Measurements from ENCODE around the gene MTF1.
"Not testable (repeated sequence)": the region's sequence is repeated elsewhere in the genome, so short reads cannot be mapped to it uniquely, and the experiment has no call there.

MTF1 gene

GRCh38 chr1:37859507-37860345 is at the start of gene MTF1:
Gene MTF1, minus strand, starts transcription at chr1:37859592. Its CDS starts 1,934 bp downstream, at chr1:37857658.
- H3K4me3 ChIP-seq (ENCODE audit: low read length) = peak within 1 kb of the TSS; percentile 86
- peak; percentile 88 for TF ChIP-seq CTCF (conservative IDR thresholded peaks at IDR 0.05; ENCODE audit: low read depth, low read length)
- peak; percentile 89 for DNase-seq (ENCODE audit: low read depth)

GRCh38 chr1:37908531-37908930 is 49.1 kb upstream of the MTF1 start:
- not testable (repeated sequence) for DNase-seq (ENCODE audit: low read depth); H3K4me3 ChIP-seq (ENCODE audit: low read length)

GRCh38 chr1:37907416-37908125 is 48.2 kb upstream of the MTF1 start:
- DNase-seq (ENCODE audit: low read depth); H3K4me3 ChIP-seq (ENCODE audit: low read length): not testable (repeated sequence)

- DNase-seq (ENCODE audit: low read depth); H3K4me3 ChIP-seq (ENCODE audit: low read length): not testable (repeated sequence)
These were observed 47.2 kb upstream of the MTF1 start for GRCh38 chr1:37906591-37906990.

GRCh38 chr1:37905727-37906126 is 46.3 kb upstream of the MTF1 start:
- H3K4me3 ChIP-seq (ENCODE audit: low read length) = no peak overlapping the region
- TF ChIP-seq CTCF (conservative IDR thresholded peaks at IDR 0.05; ENCODE audit: low read depth, low read length) = no peak
- no peak for DNase-seq (ENCODE audit: low read depth)

- H3K4me3 ChIP-seq (ENCODE audit: low read length); DNase-seq (ENCODE audit: low read depth): not testable (repeated sequence)
These were observed 44.5 kb upstream of the MTF1 start for GRCh38 chr1:37903921-37904320.

GRCh38 chr1:37902983-37903382 is 43.6 kb upstream of the MTF1 start:
- no peak overlapping the region for H3K4me3 ChIP-seq (ENCODE audit: low read length)
- no peak for DNase-seq (ENCODE audit: low read depth)
- TF ChIP-seq CTCF (conservative IDR thresholded peaks at IDR 0.05; ENCODE audit: low read depth, low read length) = no peak

GRCh38 chr1:37901893-37902225 is 42.5 kb upstream of the MTF1 start:
- DNase-seq (ENCODE audit: low read depth) = no peak
- no peak overlapping the region for H3K4me3 ChIP-seq (ENCODE audit: low read length)
- TF ChIP-seq CTCF (conservative IDR thresholded peaks at IDR 0.05; ENCODE audit: low read depth, low read length) = no peak

- no peak for TF ChIP-seq CTCF (conservative IDR thresholded peaks at IDR 0.05; ENCODE audit: low read depth, low read length)
- no peak overlapping the region for H3K4me3 ChIP-seq (ENCODE audit: low read length)
- DNase-seq (ENCODE audit: low read depth) = no peak
These were observed 42.0 kb upstream of the MTF1 start for GRCh38 chr1:37901191-37901892.

GRCh38 chr1:37897563-37897962 is 38.2 kb upstream of the MTF1 start:
- DNase-seq (ENCODE audit: low read depth); H3K4me3 ChIP-seq (ENCODE audit: low read length): not testable (repeated sequence)
